ENCODE measurements around the gene GFOD1.

DNA sequence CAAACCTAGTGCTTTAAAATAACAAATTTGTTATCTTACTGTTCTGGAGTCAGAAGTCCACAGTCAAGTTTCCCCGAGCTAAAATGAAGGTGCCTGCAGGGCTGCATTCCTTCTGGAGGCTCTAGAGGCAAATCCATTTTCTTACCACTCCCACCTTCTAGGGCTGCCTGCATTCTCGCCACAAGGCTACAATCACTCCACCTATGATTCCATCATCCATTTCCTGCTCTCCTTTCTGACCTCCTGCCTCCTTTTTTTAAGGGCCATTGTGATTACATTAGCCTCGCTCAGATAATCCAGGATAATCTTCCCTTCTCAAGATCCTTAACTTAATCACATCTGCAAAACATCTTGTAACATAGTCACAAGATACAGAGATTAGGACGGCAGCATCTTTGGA lies 44.6 kb upstream of the GFOD1 start:
- TF ChIP-seq, protein P1, sequence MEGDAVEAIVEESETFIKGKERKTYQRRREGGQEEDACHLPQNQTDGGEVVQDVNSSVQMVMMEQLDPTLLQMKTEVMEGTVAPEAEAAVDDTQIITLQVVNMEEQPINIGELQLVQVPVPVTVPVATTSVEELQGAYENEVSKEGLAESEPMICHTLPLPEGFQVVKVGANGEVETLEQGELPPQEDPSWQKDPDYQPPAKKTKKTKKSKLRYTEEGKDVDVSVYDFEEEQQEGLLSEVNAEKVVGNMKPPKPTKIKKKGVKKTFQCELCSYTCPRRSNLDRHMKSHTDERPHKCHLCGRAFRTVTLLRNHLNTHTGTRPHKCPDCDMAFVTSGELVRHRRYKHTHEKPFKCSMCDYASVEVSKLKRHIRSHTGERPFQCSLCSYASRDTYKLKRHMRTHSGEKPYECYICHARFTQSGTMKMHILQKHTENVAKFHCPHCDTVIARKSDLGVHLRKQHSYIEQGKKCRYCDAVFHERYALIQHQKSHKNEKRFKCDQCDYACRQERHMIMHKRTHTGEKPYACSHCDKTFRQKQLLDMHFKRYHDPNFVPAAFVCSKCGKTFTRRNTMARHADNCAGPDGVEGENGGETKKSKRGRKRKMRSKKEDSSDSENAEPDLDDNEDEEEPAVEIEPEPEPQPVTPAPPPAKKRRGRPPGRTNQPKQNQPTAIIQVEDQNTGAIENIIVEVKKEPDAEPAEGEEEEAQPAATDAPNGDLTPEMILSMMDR (conservative IDR thresholded peaks at IDR 0.05; ENCODE audit: low read length): no peak
- no peak for TF ChIP-seq EZH2phosphoT487 (IDR thresholded peaks at IDR 0.05; ENCODE audit: borderline replicate concordance, low read depth, low read length)

All from OCI-LY7 (cell line).